ENCODE results near the gene SHC2.

- no peak for TF ChIP-seq CTCF (IDR thresholded peaks at IDR 0.05)
- no peak for TF ChIP-seq POLR2A (IDR thresholded peaks at IDR 0.05)
Measured at GRCh38 chr19:376111-376470, 84.7 kb downstream of the SHC2 start.

All from body of pancreas (tissue), 4 donors.